MCF 10A (cell line): ENCODE results near the gene PHACTR3. TPM values are rescaled to one million over a fixed set of nuclear protein-coding genes. Genes with fewer than 3 reads are reported as not detected.

ENCODE experiments used
- BruUV-seq: library from RNA; stranded (reverse); fragments of 400-500 nt; replicated peaks from 2 replicates; lab custom pipeline; 2021; lab: Mats Ljungman, UMichigan
- CTCF ChIA-PET: fragments of 300-600 bp; sonication (Branson Sonifier 250); formaldehyde crosslinking; extraction: SDS; loops from one replicate; lab custom pipeline; 2021; ENCODE audit warnings: antibody characterized with exemption, inconsistent platforms; lab: Yijun Ruan, JAX
- POLR2A ChIA-PET: fragments of 300-600, 350-650 bp; sonication (Branson Sonifier 250); formaldehyde crosslinking; extraction: SDS; loops from one replicate; lab custom pipeline; 2020; ENCODE audit warnings: antibody characterized with exemption, inconsistent platforms; lab: Yijun Ruan, JAX
- DNase-seq: peaks from one replicate; pipeline ENCODE4 v3.0.0-alpha.2; 2018; ENCODE audit not compliant: unreplicated experiment
- H3K27ac Mint-ChIP-seq: one replicate; pipeline ENCODE4 v1.8.0; 2022; ENCODE audit warnings: mild to moderate bottlenecking, low read depth, mixed read lengths; ENCODE audit not compliant: unreplicated experiment
- H3K27me3 Mint-ChIP-seq: one replicate; pipeline ENCODE4 v1.8.0; 2022; ENCODE audit warnings: mixed read lengths; ENCODE audit not compliant: insufficient read depth, unreplicated experiment
- H3K36me3 Mint-ChIP-seq: one replicate; pipeline ENCODE4 v1.8.0; 2022; ENCODE audit warnings: mild to moderate bottlenecking, moderate library complexity, mixed read lengths; ENCODE audit not compliant: insufficient read depth, unreplicated experiment
- H3K4me1 Mint-ChIP-seq: one replicate; pipeline ENCODE4 v1.8.0; 2022; ENCODE audit warnings: mixed read lengths; ENCODE audit not compliant: insufficient read depth, unreplicated experiment
- H3K4me3 Mint-ChIP-seq: one replicate; pipeline ENCODE4 v1.8.0; 2022; ENCODE audit warnings: mild to moderate bottlenecking, moderate library complexity, mixed read lengths; ENCODE audit not compliant: unreplicated experiment
- H3K9me3 Mint-ChIP-seq: one replicate; pipeline ENCODE4 v1.8.0; 2022; ENCODE audit warnings: mixed read lengths; ENCODE audit not compliant: unreplicated experiment
- CTCF ChIP-seq: fragments of 200-600 bp; IDR thresholded peaks from one replicate; pipeline ENCODE4 v1.8.0; 2022; ENCODE audit warnings: antibody characterized with exemption, mild to moderate bottlenecking; ENCODE audit not compliant: unreplicated experiment
- intact Hi-C: fragments of 100-400 bp; cut with micrococcal nuclease; formaldehyde crosslinking; loops from 2 replicates; pipeline ENCODE4 v1.14.1; 2022
- total RNA-seq: library from RNA; stranded (reverse); gene quantifications from 2 replicates; pipeline ENCODE4 v1.2.3, GENCODE V29; 2022

PHACTR3 gene
- total RNA-seq, 1 experiment from 2014 or later, result 22.8 TPM

- H3K27me3 Mint-ChIP-seq, result peaks cover 89% of the 10 kb centered on the region
- no peak for DNase-seq
- BruUV-seq, result no TSS peak
- no peak overlapping the region for H3K27ac Mint-ChIP-seq
- no peaks in the 10 kb centered on the region for H3K36me3 Mint-ChIP-seq
- H3K4me1 Mint-ChIP-seq, result no peaks in the 10 kb centered on the region
- H3K4me3 Mint-ChIP-seq, result no peak overlapping the region
- TF ChIP-seq CTCF, result no peak
- CTCF ChIA-PET, result interaction anchor here (0.6 to 1.5 kb wide), 5 partner anchors 13 to 165 kb away, joined by 3 to 5 read pairs (median 3); no protein-coding TSS in a partner anchor
- POLR2A ChIA-PET, result no interaction called here
- intact Hi-C loops, result no loop called here
- no peaks in the 10 kb centered on the region for H3K9me3 Mint-ChIP-seq
Measured at GRCh38 chr20:59725476-59726280, 121.3 kb downstream of the PHACTR3 start.

DNA sequence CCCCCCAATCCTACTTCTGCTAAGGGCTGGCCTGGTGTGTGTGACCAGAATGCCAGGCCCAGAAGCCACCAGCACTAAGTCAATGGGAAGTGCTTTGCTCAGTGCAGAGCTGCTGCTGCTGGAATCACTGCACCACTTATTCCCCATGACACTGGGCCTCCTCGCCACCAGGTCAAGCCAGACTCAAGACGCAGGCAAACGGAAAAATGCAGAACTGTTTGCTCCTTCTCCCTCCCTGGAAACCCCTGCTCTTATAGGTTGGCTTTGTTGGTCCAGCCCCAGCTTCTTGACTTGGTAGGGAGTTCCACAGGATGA lies 121.9 kb downstream of the PHACTR3 start:
- intact Hi-C loops, result no loop called here
- Mint-ChIP-seq H3K4me3 (no peak overlapping the region), H3K36me3 (no peaks in the 10 kb centered on the region), H3K27me3 (peaks cover 89% of the 10 kb centered on the region), H3K4me1 (no peaks in the 10 kb centered on the region), H3K27ac (no peak overlapping the region), H3K9me3 (no peaks in the 10 kb centered on the region)
- TF ChIP-seq CTCF, result no peak
- CTCF ChIA-PET, result interaction anchor here (0.6 to 1.5 kb wide), 3 partner anchors 12 to 128 kb away, joined by 3 to 5 read pairs (median 4); no protein-coding TSS in a partner anchor
- BruUV-seq, result no TSS peak
- POLR2A ChIA-PET, result no interaction called here
- DNase-seq, result no peak

DNA sequence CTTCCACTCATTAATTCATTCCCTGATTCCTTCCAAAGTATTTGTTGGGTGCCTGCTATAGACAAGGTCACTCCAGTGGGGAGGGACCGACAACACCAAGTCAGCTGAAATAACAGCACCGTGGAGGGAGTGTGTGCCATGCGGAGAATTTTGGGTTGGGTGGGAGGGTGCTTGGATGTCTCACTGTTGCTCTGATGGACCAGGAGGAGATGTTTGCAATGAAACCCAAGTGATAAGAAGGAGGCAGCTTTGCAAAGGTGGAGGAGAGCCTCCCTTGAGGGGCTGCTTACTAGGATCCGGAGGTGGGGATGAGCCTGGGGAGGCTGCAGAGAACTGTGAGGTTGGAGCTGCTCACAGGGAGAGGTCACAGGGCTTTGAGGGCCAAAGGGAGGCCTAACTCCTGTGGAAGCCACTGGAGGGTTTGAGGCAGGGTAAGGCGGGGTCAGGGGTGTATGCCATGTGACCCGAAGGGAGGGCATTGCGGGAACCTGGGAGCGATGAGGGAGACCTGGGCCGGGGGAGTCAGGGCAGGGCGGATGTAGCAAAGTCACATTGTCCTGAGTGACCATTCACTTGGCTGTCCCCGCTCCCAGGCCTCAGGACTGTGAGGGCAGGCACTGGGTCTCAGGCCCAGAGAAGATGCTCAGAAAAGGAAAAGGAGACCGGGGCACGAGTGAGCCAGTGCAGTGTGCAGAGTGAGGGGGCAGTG lies 124.5 kb downstream of the PHACTR3 start:
- CTCF ChIA-PET, result interaction anchor here (0.8 to 1.3 kb wide), 3 partner anchors 53 to 233 kb away, joined by 3 to 4 read pairs (median 3); no protein-coding TSS in a partner anchor
- no peak for TF ChIP-seq CTCF
- Mint-ChIP-seq H3K27me3 (peaks cover 69% of the 10 kb centered on the region), H3K36me3 (no peaks in the 10 kb centered on the region), H3K4me1 (no peaks in the 10 kb centered on the region), H3K9me3 (no peaks in the 10 kb centered on the region), H3K27ac (no peak overlapping the region), H3K4me3 (no peak overlapping the region)
- intact Hi-C loops, result no loop called here
- DNase-seq, result no peak
- BruUV-seq, result no TSS peak
- POLR2A ChIA-PET, result no interaction called here

DNA sequence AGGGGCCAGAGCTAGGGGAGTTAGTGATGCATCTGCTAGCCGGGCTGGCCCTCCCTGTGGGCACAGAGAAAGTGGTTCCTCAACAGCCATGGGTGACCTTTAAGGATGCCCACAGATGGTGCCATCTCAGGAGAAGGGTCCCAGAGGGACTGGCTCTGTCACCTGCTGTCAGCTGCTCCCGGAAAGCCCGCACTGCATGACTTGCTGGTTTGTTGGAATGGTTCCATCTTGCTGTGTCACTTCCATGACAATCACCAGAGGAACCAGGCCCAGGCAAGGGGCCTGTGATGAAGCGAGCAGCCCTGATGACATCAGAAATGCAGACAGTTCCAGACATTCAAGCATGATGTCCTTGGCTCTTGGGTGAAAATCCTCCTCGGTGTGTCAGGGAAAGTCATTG lies 125.2 kb downstream of the PHACTR3 start:
- no peak for DNase-seq
- intact Hi-C loops, result no loop called here
- ChIA-PET POLR2A (no interaction called here), CTCF (interaction anchor here (0.8 to 1.3 kb wide), 3 partner anchors 52 to 234 kb away, joined by 3 to 4 read pairs (median 3); no protein-coding TSS in a partner anchor)
- Mint-ChIP-seq H3K36me3 (no peaks in the 10 kb centered on the region), H3K27ac (no peak overlapping the region), H3K9me3 (no peaks in the 10 kb centered on the region), H3K27me3 (peaks cover 63% of the 10 kb centered on the region), H3K4me1 (no peaks in the 10 kb centered on the region), H3K4me3 (no peak overlapping the region)
- no TSS peak for BruUV-seq
- TF ChIP-seq CTCF, result no peak
